HepG2 (cell line): ENCODE results near the gene CACTIN. TPM values are rescaled to one million over a fixed set of nuclear protein-coding genes. Genes with fewer than 3 reads are reported as not detected.

Experiments used
- ATAC-seq: fragments of 200-7000 bp; cut with Tn5 transposase; 3 replicates; pipeline ENCODE4 v1.9.1; 2020; ENCODE audit warnings: mild to moderate bottlenecking, moderate library complexity
- BruUV-seq: library from RNA; stranded (reverse); fragments of 400-500 nt; replicated peaks from 2 replicates; lab custom pipeline; 2021; lab: Mats Ljungman, UMichigan
- CTCF ChIA-PET: fragments of 300-600 bp; formaldehyde crosslinking; extraction: SDS; loops from one replicate; lab custom pipeline; 2021; ENCODE audit warnings: low total read pairs, inconsistent platforms, low intra/inter-chr PET ratio; lab: Yijun Ruan, JAX
- POLR2A ChIA-PET: fragments of 350-600 bp; sonication (Branson Sonifier 250); formaldehyde crosslinking; loops from one replicate; lab custom pipeline; 2020; ENCODE audit warnings: antibody characterized with exemption, inconsistent platforms; lab: Yijun Ruan, JAX
- DNase-seq: peaks from one replicate; pipeline ENCODE4 v3.0.0-alpha.2; 2015; ENCODE audit warnings: low spot score
- FAIRE-seq: peaks from 3 replicates; lab custom pipeline; 2011; peaks lifted over from hg19 to GRCh38; lab: Jason Lieb, UNC
- H2AFZ ChIP-seq: one replicate; pipeline ENCODE4 v1.6.1; 2011; ENCODE audit warnings: low read length, inconsistent platforms
- H3K27ac ChIP-seq: fragments of 300-600 bp; 3 replicates; pipeline ENCODE4 v1.8.0; 2011; ENCODE audit warnings: mixed run types, mild to moderate bottlenecking, mixed read lengths, low read length, inconsistent platforms; ENCODE audit not compliant: insufficient read depth; ENCODE audit errors: extremely low read length
- H3K27me3 ChIP-seq, 2 experiments: fragments of 200-600 bp in 1 of 2; 2 replicates in 1 of 2; 3 replicates in 1 of 2; pipeline versions ENCODE4 v1.6.0 to v1.8.0; 2011; ENCODE audit warnings: low read length in 2 of 2, mild to moderate bottlenecking in 2 of 2, moderate library complexity in 2 of 2, inconsistent platforms in 1 of 2; ENCODE audit not compliant: insufficient read depth in 2 of 2, control insufficient read depth in 1 of 2
- H3K36me3 ChIP-seq, 2 experiments: fragments of 200-600 bp in 1 of 2; replicated peaks in 1 of 2; 2 replicates in 1 of 2; 3 replicates in 1 of 2; pipeline versions ENCODE4 v1.5.1 to v1.8.0; 2011; ENCODE audit warnings: low read length in 2 of 2, inconsistent platforms in 1 of 2; ENCODE audit not compliant: insufficient read depth in 2 of 2, control insufficient read depth in 1 of 2
- H3K4me1 ChIP-seq: 2 replicates; pipeline ENCODE4 v1.5.1; 2012; ENCODE audit warnings: low read length, inconsistent platforms; ENCODE audit not compliant: insufficient read depth
- H3K4me2 ChIP-seq: 2 replicates; pipeline ENCODE4 v1.6.0; 2011; ENCODE audit warnings: low read depth, low read length, inconsistent platforms
- H3K4me3 ChIP-seq, 3 experiments: fragments of 200-600 bp in 1 of 3; sonication (generic), shearing (Covaris generic) in 1 of 3; replicated peaks in 1 of 3; 2 replicates each; pipeline ENCODE4 v1.5.1; 2011 to 2016; ENCODE audit warnings: low read length in 3 of 3, inconsistent platforms in 2 of 3, low read depth in 2 of 3, mild to moderate bottlenecking in 2 of 3, control low read depth in 1 of 3, mixed read lengths in 1 of 3; ENCODE audit not compliant: insufficient read depth in 1 of 3
- H3K79me2 ChIP-seq: one replicate; pipeline ENCODE4 v1.6.1; 2011; ENCODE audit warnings: low read length, inconsistent platforms; ENCODE audit not compliant: insufficient read depth
- H3K9ac ChIP-seq: 2 replicates; pipeline ENCODE4 v1.6.0; 2011; ENCODE audit warnings: mild to moderate bottlenecking, low read depth, low read length, inconsistent platforms; ENCODE audit not compliant: insufficient read depth
- H3K9me3 ChIP-seq: 2 replicates; pipeline ENCODE4 v1.5.1; 2012; ENCODE audit warnings: mild to moderate bottlenecking, low read length
- H4K20me1 ChIP-seq: 2 replicates; pipeline ENCODE4 v1.6.0; 2011; ENCODE audit warnings: inconsistent platforms, mild to moderate bottlenecking, low read length, moderate library complexity; ENCODE audit not compliant: insufficient read depth
- AGO1 ChIP-seq: fragments of 200-400 bp; formaldehyde crosslinking; IDR thresholded peaks from 2 replicates; pipeline ENCODE4 v1.6.1; 2017; ENCODE audit warnings: mild to moderate bottlenecking, low read depth, low read length, moderate library complexity; ENCODE audit not compliant: poor library complexity, severe bottlenecking
- ELF4 ChIP-seq: sonication (generic); formaldehyde crosslinking; IDR thresholded peaks from 2 replicates; pipeline ENCODE4 v1.5.0; 2020; ENCODE audit warnings: missing genetic modification reagents, mild to moderate bottlenecking, moderate library complexity, borderline replicate concordance
- FOXK2 ChIP-seq: fragments of 450-650 bp; IDR thresholded peaks from 2 replicates; pipeline ENCODE4 v1.6.1; 2016
- GMEB2 ChIP-seq: IDR thresholded peaks from 2 replicates; pipeline ENCODE4 v1.6.1; 2016; ENCODE audit warnings: missing biosample characterization, missing genetic modification reagents, low read depth
- HNF4A ChIP-seq: sonication (generic); formaldehyde crosslinking; IDR thresholded peaks from 2 replicates; pipeline ENCODE4 v1.4.0; 2020; ENCODE audit warnings: missing genetic modification reagents
- NBN ChIP-seq: fragments of 450-650 bp; conservative IDR thresholded peaks from 2 replicates; pipeline ENCODE4 v1.6.1; 2017
- NR2F2 ChIP-seq: IDR thresholded peaks from 2 replicates; pipeline ENCODE4 v1.6.1; 2012; ENCODE audit warnings: low read depth, inconsistent platforms, borderline replicate concordance
- ZNF282 ChIP-seq: fragments of 450-650 bp; IDR thresholded peaks from 2 replicates; pipeline ENCODE4 v1.6.1; 2018; ENCODE audit not compliant: partially characterized antibody
- ZNF44 ChIP-seq: sonication (generic); formaldehyde crosslinking; IDR thresholded peaks from 2 replicates; pipeline ENCODE4 v1.5.1; 2020; ENCODE audit warnings: mild to moderate bottlenecking, missing genetic modification reagents
- ZNF564 ChIP-seq: sonication (generic); formaldehyde crosslinking; IDR thresholded peaks from 2 replicates; pipeline ENCODE4 v1.8.1; 2023; ENCODE audit warnings: mild to moderate bottlenecking, missing genetic modification reagents
- ZNF646 ChIP-seq: sonication (generic); formaldehyde crosslinking; IDR thresholded peaks from 2 replicates; pipeline ENCODE4 v1.9.0; 2021; ENCODE audit warnings: mild to moderate bottlenecking, missing genetic modification reagents
- WGBS: methylation state at CpG from one replicate; pipeline ENCODE4 v1.1.6; 2017; ENCODE audit warnings: low lambda C conversion rate; 5-methylcytosine and 5-hydroxymethylcytosine counted together
- in situ Hi-C: cut with HindIII; loops from 2 replicates; pipeline ENCODE4 v1.10.0; 2017; ENCODE audit warnings: low pct_unique_long_range_greater_than_20kb; ENCODE audit not compliant: extremely low pct_ligation_motif_present
- intact Hi-C: fragments of 100-400 bp; cut with micrococcal nuclease; formaldehyde crosslinking; loops from one replicate; pipeline ENCODE4 v1.10.0; 2022; ENCODE audit not compliant: unreplicated experiment
- polyA plus RNA-seq, 8 experiments: library from polyadenylated mRNA; depleted of rRNA in 3 of 8; stranded (reverse) in 7 of 8; unstranded in 1 of 8; fragments of >200 nt; fragmentation: Illumina TruSeq in 4 of 8; extraction: Trizol in 4 of 8; gene quantifications; 2 replicates each; pipeline versions ENCODE4 v1.2.1 to v1.2.3, GENCODE V29; 2011 to 2016; ENCODE audit warnings: low read depth in 4 of 8, missing spikeins in 1 of 8, mixed read lengths in 1 of 8; ENCODE audit not compliant: insufficient read depth in 1 of 8
- total RNA-seq, 5 experiments: library from RNA; depleted of rRNA; stranded (reverse); fragments of >200 nt; fragmentation: Illumina TruSeq; extraction: Trizol; gene quantifications; 2 replicates each; pipeline ENCODE4 v1.2.3, GENCODE V29; 2016; ENCODE audit warnings: low read depth in 1 of 5
- TF ChIP-seq, protein P1 (sequence below): sonication (generic); formaldehyde crosslinking; IDR thresholded peaks from 2 replicates; pipeline ENCODE4 v1.8.1; 2023; ENCODE audit warnings: missing genetic modification reagents, mild to moderate bottlenecking, borderline replicate concordance
- TF ChIP-seq, protein P2 (sequence below): sonication (generic); formaldehyde crosslinking; IDR thresholded peaks from 2 replicates; pipeline ENCODE4 v1.4.0; 2020; ENCODE audit warnings: mild to moderate bottlenecking, missing genetic modification reagents

CACTIN gene
- total and polyA plus RNA-seq, 2 of the 13 experiments (the other 11 are each of a cell fraction or from before 2014, with no cell fraction given) = 10.0 to 16.6 TPM

- no peak for TF ChIP-seq GMEB2
- no peak for TF ChIP-seq ELF4 (CRISPR knock-in tag)
- 0 out of 2 replicates have a peak, but pooled peaks have one; percentile 52 for TF ChIP-seq NBN
- TF ChIP-seq, all 625 proteins: peak for 6
Observed at GRCh38 chr19:3605770-3606169, 20.8 kb downstream of the CACTIN start (continued).

GRCh38 chr19:3605361-3605760, 21.2 kb downstream of the CACTIN start:
- H3K79me2 ChIP-seq = no peaks in the 10 kb centered on the region
- H3K9me3 ChIP-seq = no peaks in the 10 kb centered on the region
- no peaks in the 10 kb centered on the region for H4K20me1 ChIP-seq
- H3K27ac ChIP-seq = no peak overlapping the region
- peak overlapping the region; percentile 67 for H3K4me2 ChIP-seq
- peaks cover 48% of the 10 kb centered on the region for H3K4me1 ChIP-seq
- CTCF ChIA-PET = no interaction called here
- H2AFZ ChIP-seq = no peak overlapping the region
- no peak overlapping the region for H3K9ac ChIP-seq
- 10% methylated on average over 3 of the region's 3 CpGs for WGBS
- intact Hi-C loops = no loop called here
- FAIRE-seq = no peak
- no TSS peak for BruUV-seq
- POLR2A ChIA-PET = no interaction called here
- no peaks in the 10 kb centered on the region for H3K36me3 ChIP-seq
- H3K27me3 ChIP-seq = peaks cover 0 to 29% of the 10 kb centered on the region in 2 experiments; a peak in 2 of 5 replicates
- in situ Hi-C loops = no loop called here
- DNase-seq = no peak
- peak overlapping the region in 1 of 3 experiments; percentile 68; a peak in 1 of 6 replicates for H3K4me3 ChIP-seq
- ATAC-seq = no peak
- TF ChIP-seq, protein P1, sequence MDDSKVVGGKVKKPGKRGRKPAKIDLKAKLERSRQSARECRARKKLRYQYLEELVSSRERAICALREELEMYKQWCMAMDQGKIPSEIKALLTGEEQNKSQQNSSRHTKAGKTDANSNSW (CRISPR knock-in tag) = no peak
- TF ChIP-seq, protein P2, sequence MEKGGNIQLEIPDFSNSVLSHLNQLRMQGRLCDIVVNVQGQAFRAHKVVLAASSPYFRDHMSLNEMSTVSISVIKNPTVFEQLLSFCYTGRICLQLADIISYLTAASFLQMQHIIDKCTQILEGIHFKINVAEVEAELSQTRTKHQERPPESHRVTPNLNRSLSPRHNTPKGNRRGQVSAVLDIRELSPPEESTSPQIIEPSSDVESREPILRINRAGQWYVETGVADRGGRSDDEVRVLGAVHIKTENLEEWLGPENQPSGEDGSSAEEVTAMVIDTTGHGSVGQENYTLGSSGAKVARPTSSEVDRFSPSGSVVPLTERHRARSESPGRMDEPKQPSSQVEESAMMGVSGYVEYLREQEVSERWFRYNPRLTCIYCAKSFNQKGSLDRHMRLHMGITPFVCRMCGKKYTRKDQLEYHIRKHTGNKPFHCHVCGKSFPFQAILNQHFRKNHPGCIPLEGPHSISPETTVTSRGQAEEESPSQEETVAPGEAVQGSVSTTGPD (CRISPR knock-in tag) = no peak
- TF ChIP-seq HNF4A (CRISPR knock-in tag) = no peak
- no peak for TF ChIP-seq ZNF564 (CRISPR knock-in tag)
- peak; percentile 33; the same call in 1 of the 2 replicates for TF ChIP-seq ZNF646 (CRISPR knock-in tag)
- no peak for TF ChIP-seq ZNF44
- TF ChIP-seq NR2F2 = no peak
- TF ChIP-seq FOXK2 = peak; percentile 6; the same call in 1 of the 2 replicates
- TF ChIP-seq ZNF282 = peak; percentile 14
- TF ChIP-seq AGO1 = no peak
